HG03135 (cell line): ENCODE measurements around the gene RAPGEF5.

ENCODE experiments used
- ATAC-seq: cut with Tn5 transposase; IDR thresholded peaks from one replicate; pipeline ENCODE4 v1.9.1; 2021; ENCODE audit warnings: mild to moderate bottlenecking, moderate library complexity; ENCODE audit not compliant: unreplicated experiment

Gene RAPGEF5

GRCh38 chr7:22356701-22357310, at the start of gene RAPGEF5:
RAPGEF5 (minus strand) TSS chr7:22357154; CDS start chr7:22357060, 94 bp downstream.
- peak; percentile 51 for ATAC-seq

- no peak for ATAC-seq
Observed at GRCh38 chr7:22406715-22407114, 49.8 kb upstream of the RAPGEF5 start.

- no peak for ATAC-seq
Observed at GRCh38 chr7:22404421-22405023, 47.6 kb upstream of the RAPGEF5 start.

- no peak for ATAC-seq
Observed at GRCh38 chr7:22403344-22403743, 46.4 kb upstream of the RAPGEF5 start.

GRCh38 chr7:22402250-22402649, 45.3 kb upstream of the RAPGEF5 start:
- peak; percentile 61 for ATAC-seq

- ATAC-seq = no peak
Observed at GRCh38 chr7:22400936-22401553, 44.1 kb upstream of the RAPGEF5 start.

GRCh38 chr7:22400150-22400814, 43.3 kb upstream of the RAPGEF5 start:
- no peak for ATAC-seq

- ATAC-seq = no peak
Observed at GRCh38 chr7:22399546-22399945, 42.6 kb upstream of the RAPGEF5 start.

- ATAC-seq = no peak
Observed at GRCh38 chr7:22399091-22399490, 42.1 kb upstream of the RAPGEF5 start.

- no peak for ATAC-seq
Observed at GRCh38 chr7:22397981-22398380, 41.0 kb upstream of the RAPGEF5 start.

GRCh38 chr7:22395222-22395621, 38.3 kb upstream of the RAPGEF5 start:
- no peak for ATAC-seq

GRCh38 chr7:22394739-22395138, 37.8 kb upstream of the RAPGEF5 start:
- no peak for ATAC-seq

GRCh38 chr7:22393913-22394729, 37.2 kb upstream of the RAPGEF5 start:
- no peak for ATAC-seq

GRCh38 chr7:22390516-22390915, 33.6 kb upstream of the RAPGEF5 start:
- no peak for ATAC-seq

- ATAC-seq = no peak
Observed at GRCh38 chr7:22389892-22390291, 32.9 kb upstream of the RAPGEF5 start.

- no peak for ATAC-seq
Observed at GRCh38 chr7:22387583-22387982, 30.6 kb upstream of the RAPGEF5 start.

GRCh38 chr7:22386865-22387264, 29.9 kb upstream of the RAPGEF5 start:
- peak; percentile 56 for ATAC-seq

GRCh38 chr7:22386206-22386858, 29.4 kb upstream of the RAPGEF5 start:
- peak; percentile 74 for ATAC-seq

GRCh38 chr7:22385326-22385725, 28.4 kb upstream of the RAPGEF5 start:
- ATAC-seq = no peak

GRCh38 chr7:22380333-22380732, 23.4 kb upstream of the RAPGEF5 start:
- ATAC-seq = no peak
